Mesendoderm (in vitro differentiated cells): ENCODE results near the gene GDF9.

Experiments
- DNase-seq: peaks from one replicate; pipeline ENCODE4 v3.0.0; 2013
- H2AK5ac ChIP-seq: 2 replicates; pipeline ENCODE4 v1.6.1; 2013; ENCODE audit warnings: low read length, inconsistent platforms
- H2BK120ac ChIP-seq: 2 replicates; pipeline ENCODE4 v1.6.1; 2013; ENCODE audit warnings: low read depth, mild to moderate bottlenecking, low read length, moderate library complexity, mixed read lengths
- H2BK15ac ChIP-seq: replicated peaks from 2 replicates; pipeline ENCODE4 v1.6.1; 2013; ENCODE audit warnings: low read depth, mild to moderate bottlenecking, moderate library complexity
- H2BK5ac ChIP-seq: 2 replicates; pipeline ENCODE4 v1.6.1; 2013; ENCODE audit warnings: low read length, inconsistent platforms
- H3K18ac ChIP-seq: 2 replicates; pipeline ENCODE4 v1.6.1; 2013; ENCODE audit warnings: mild to moderate bottlenecking, low read length, mixed read lengths
- H3K23ac ChIP-seq: one replicate; pipeline ENCODE4 v1.6.1; 2013; ENCODE audit warnings: low read length
- H3K27ac ChIP-seq: 2 replicates; pipeline ENCODE4 v1.5.1; 2013; ENCODE audit warnings: low read depth, mild to moderate bottlenecking, inconsistent platforms, low read length, moderate library complexity
- H3K27me3 ChIP-seq: 2 replicates; pipeline ENCODE4 v1.6.1; 2013; ENCODE audit warnings: low read length, control low read depth, mild to moderate bottlenecking, inconsistent platforms; ENCODE audit not compliant: insufficient read depth, poor library complexity
- H3K36me3 ChIP-seq: 2 replicates; pipeline ENCODE4 v1.6.1; 2013; ENCODE audit warnings: low read length, inconsistent platforms; ENCODE audit not compliant: control insufficient read depth, insufficient read depth
- H3K4ac ChIP-seq: one replicate; pipeline ENCODE4 v1.6.1; 2013; ENCODE audit warnings: low read depth, mild to moderate bottlenecking, low read length, moderate library complexity
- H3K4me1 ChIP-seq: 2 replicates; pipeline ENCODE4 v1.6.1; 2013; ENCODE audit warnings: low read depth, low read length, inconsistent platforms; ENCODE audit not compliant: control insufficient read depth
- H3K4me2 ChIP-seq: 2 replicates; pipeline ENCODE4 v1.6.1; 2013; ENCODE audit warnings: low read length
- H3K4me3 ChIP-seq: 2 replicates; pipeline ENCODE4 v1.5.1; 2013; ENCODE audit warnings: mild to moderate bottlenecking, low read length
- H3K56ac ChIP-seq: one replicate; pipeline ENCODE4 v1.6.1; 2013; ENCODE audit warnings: low read length
- H3K79me1 ChIP-seq: 2 replicates; pipeline ENCODE4 v1.6.1; 2013; ENCODE audit warnings: low read length, inconsistent platforms
- H3K79me2 ChIP-seq: 2 replicates; pipeline ENCODE4 v1.6.1; 2013; ENCODE audit warnings: mild to moderate bottlenecking, low read length; ENCODE audit not compliant: control insufficient read depth, insufficient read depth
- H3K9ac ChIP-seq: 2 replicates; pipeline ENCODE4 v1.6.1; 2013; ENCODE audit warnings: low read length, inconsistent platforms
- H4K5ac ChIP-seq: one replicate; pipeline ENCODE4 v1.6.1; 2013; ENCODE audit warnings: low read length
- H4K8ac ChIP-seq: one replicate; pipeline ENCODE4 v1.6.1; 2013; ENCODE audit warnings: low read depth, mild to moderate bottlenecking, control low read depth, low read length, moderate library complexity
- WGBS: extraction: QIAGEN DNeasy Blood & Tissue Kit; methylation state at CpG from one replicate; pipeline ENCODE4 v1.1.7; 2013; ENCODE audit warnings: low lambda C conversion rate, missing lambda C conversion rate; ENCODE audit not compliant: insufficient coverage; ENCODE audit errors: extremely low coverage; 5-methylcytosine and 5-hydroxymethylcytosine counted together

GDF9 gene

DNA sequence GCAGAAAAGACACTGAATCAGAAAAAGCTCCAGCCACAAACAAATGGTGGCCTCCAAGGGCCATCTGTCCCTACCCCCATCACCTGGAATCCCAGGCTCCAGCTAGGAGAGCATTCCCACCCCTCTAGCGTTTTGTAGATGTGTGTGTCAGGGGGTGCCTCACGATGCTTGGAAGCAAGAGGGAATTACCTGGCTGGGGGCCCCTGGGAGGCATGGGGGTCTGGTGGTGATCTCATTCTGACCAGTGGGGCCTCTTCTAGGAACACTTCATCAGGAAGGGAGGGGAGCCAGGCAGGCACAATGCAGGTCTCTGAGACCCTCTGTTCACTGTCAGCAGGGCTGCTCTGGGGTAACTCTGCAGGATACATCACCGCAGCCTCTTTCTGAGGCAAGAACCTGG lies 41.8 kb downstream of the GDF9 start:
- no peak overlapping the region for H3K18ac ChIP-seq
- no peak overlapping the region for H3K23ac ChIP-seq
- H3K4me1 ChIP-seq: no peaks in the 10 kb centered on the region
- no peaks in the 10 kb centered on the region for H3K79me1 ChIP-seq
- no peak overlapping the region for H2BK5ac ChIP-seq
- no peak overlapping the region for H3K56ac ChIP-seq
- peaks cover 14% of the 10 kb centered on the region for H3K27me3 ChIP-seq
- no peak overlapping the region for H4K5ac ChIP-seq
- no peak overlapping the region for H2BK15ac ChIP-seq
- no peak overlapping the region for H2BK120ac ChIP-seq
- H3K4me2 ChIP-seq: no peak overlapping the region
- no peaks in the 10 kb centered on the region for H3K36me3 ChIP-seq
- no peak overlapping the region for H2AK5ac ChIP-seq
- no peak overlapping the region for H3K9ac ChIP-seq
- no peak overlapping the region for H3K4me3 ChIP-seq
- no peak overlapping the region for H3K4ac ChIP-seq
- no peak overlapping the region for H3K27ac ChIP-seq
- no peak overlapping the region for H4K8ac ChIP-seq
- DNase-seq: no peak
- no CpG with 5 or more reads among the region's 3 CpGs for WGBS
- no peaks in the 10 kb centered on the region for H3K79me2 ChIP-seq

DNA sequence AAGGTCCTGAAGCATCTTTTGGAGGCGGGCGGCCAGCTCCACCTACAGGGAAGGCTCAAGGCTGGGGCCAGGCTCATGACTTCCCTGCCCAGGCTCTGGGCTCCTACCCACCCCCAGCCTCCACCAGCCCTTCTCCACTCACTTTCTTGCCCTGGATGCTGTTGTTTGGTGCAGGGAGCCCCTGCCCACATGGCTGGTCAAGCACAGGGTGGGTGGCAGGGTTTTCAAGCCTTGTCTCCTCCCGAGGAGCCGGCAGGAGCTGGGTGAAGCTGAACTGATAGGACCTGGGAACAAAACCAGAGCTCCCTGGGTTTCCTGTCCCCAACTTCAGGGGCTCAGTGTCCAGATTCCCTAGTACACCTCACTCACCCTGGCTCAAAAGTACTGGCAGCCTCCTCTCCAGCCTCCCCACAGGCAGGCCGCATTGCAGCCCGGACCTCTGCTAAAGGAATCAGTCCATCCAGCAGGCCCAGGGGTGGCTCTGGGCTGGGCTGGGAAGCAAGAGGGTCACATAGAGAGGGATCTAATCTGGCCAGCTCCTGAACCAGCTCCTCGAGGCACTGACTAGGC lies 42.7 kb downstream of the GDF9 start:
- Histone ChIP-seq H3K4me2 (peak overlapping the region; percentile 76), H2AK5ac (no peak overlapping the region), H3K36me3 (no peaks in the 10 kb centered on the region), H3K23ac (no peak overlapping the region), H3K79me2 (no peaks in the 10 kb centered on the region), H4K5ac (no peak overlapping the region), H3K4me1 (no peaks in the 10 kb centered on the region), H3K27ac (no peak overlapping the region), H3K4ac (no peak overlapping the region), H2BK15ac (no peak overlapping the region), H3K79me1 (no peaks in the 10 kb centered on the region), H2BK5ac (no peak overlapping the region), H4K8ac (no peak overlapping the region), H3K9ac (peak overlapping the region; percentile 62), H3K56ac (peak overlapping the region; percentile 88), H3K27me3 (peaks cover 10% of the 10 kb centered on the region), H2BK120ac (no peak overlapping the region), H3K4me3 (no peak overlapping the region), H3K18ac (no peak overlapping the region)
- no CpG with 5 or more reads among the region's 7 CpGs for WGBS
- DNase-seq: no peak

DNA sequence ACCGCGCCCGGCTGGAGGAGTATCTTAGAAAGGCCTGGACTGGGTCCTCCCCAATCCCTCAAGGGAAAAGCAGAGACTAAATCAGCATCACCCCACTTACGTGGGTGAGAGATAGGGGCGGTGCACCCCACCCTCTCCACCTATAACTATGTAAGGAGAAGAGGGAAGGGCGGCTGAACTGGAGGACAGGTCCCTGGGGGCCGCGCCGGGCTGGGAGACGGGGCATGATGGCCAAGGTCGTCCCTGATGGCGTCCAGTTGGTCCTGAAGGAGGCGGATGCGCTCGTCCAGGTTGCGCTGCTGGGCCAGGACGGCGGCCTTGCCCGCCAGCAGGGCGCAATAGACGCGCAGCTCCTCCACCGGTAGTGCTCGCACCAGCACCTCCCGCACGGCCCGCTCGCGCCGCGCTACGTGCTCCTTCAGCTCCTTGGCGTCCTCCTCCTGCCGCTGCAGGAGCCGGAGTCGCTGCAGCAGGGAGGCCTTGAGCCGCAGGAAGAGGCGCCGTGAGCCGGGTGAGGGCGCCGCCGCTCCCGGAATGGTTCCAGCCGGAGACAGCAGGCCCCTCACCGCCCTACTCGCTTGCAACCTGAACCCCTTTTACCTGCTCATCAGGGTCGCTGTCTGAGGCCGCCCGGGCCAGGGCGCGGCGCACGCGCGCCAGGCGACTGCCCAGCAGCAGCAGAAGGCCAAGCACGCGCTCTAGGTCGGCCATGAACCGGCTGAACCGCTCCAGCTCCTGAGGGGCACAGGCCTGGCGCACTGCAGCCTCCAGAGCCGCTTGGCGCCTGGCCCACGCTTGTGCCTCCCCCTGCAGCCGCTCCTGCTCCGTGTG lies 43.4 kb downstream of the GDF9 start:
- Histone ChIP-seq H3K79me1 (no peaks in the 10 kb centered on the region), H3K4me2 (peak overlapping the region; percentile 76), H3K27me3 (peaks cover 5% of the 10 kb centered on the region), H3K4ac (no peak overlapping the region), H3K79me2 (no peaks in the 10 kb centered on the region), H3K4me1 (no peaks in the 10 kb centered on the region), H3K18ac (no peak overlapping the region), H3K9ac (peak overlapping the region; percentile 62), H4K8ac (no peak overlapping the region), H2AK5ac (no peak overlapping the region), H3K23ac (no peak overlapping the region), H3K27ac (no peak overlapping the region), H3K56ac (peak overlapping the region; percentile 88), H2BK15ac (no peak overlapping the region), H3K4me3 (no peak overlapping the region), H4K5ac (no peak overlapping the region), H2BK120ac (no peak overlapping the region), H2BK5ac (no peak overlapping the region), H3K36me3 (no peaks in the 10 kb centered on the region)
- WGBS: no CpG with 5 or more reads among the region's 68 CpGs
- DNase-seq: peak; percentile 92

DNA sequence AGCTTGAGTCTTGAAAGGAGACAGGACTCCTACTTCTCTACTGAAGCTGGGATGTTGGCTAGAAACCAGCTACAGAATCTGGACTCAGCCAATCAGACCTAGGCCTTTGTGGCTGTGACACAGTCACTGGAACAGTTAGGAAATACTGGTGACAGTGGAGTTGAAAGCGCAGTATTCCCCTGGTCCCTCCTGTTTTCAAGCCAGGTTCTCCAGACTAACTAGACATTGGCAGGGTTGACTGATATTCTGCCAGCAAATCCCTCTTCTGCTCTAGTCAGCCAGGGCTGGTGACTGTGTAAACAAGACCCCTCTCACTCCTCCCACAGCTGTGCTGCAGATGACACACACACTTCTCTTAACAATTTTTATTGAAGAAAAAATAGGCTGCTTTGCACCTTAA lies 44.5 kb downstream of the GDF9 start:
- Histone ChIP-seq H2BK5ac (no peak overlapping the region), H2BK120ac (no peak overlapping the region), H3K27me3 (peaks cover 3% of the 10 kb centered on the region), H2BK15ac (no peak overlapping the region), H3K36me3 (no peaks in the 10 kb centered on the region), H3K79me1 (no peaks in the 10 kb centered on the region), H3K56ac (no peak overlapping the region), H3K18ac (no peak overlapping the region), H3K4me2 (no peak overlapping the region), H3K79me2 (no peaks in the 10 kb centered on the region), H3K4me1 (no peaks in the 10 kb centered on the region), H3K4ac (no peak overlapping the region), H3K4me3 (no peak overlapping the region), H3K23ac (no peak overlapping the region), H4K5ac (no peak overlapping the region), H4K8ac (no peak overlapping the region), H2AK5ac (no peak overlapping the region), H3K9ac (no peak overlapping the region), H3K27ac (no peak overlapping the region)
- no peak for DNase-seq
- no CpG with 5 or more reads among the region's 1 CpG for whole genome bisulfite sequencing

DNA sequence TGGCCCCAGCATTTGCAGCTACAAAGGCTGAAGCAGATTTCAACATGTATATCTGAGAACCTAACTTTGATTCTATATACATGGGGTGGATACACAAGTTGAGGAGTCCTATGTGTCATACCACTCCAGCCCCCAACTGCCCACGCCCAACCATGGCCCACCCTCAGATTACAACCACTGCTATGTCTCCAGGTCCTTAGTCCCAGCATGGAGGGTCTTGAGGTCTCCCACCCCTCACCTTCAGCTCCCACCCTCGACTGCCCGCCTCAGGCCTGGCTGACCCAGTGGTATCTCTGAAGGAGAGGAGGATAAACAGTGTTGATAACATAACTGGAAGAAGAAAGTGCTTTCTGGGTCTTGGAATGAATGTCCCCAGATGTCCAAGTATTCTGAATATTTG lies 44.9 kb downstream of the GDF9 start:
- Histone ChIP-seq H3K79me2 (no peaks in the 10 kb centered on the region), H2AK5ac (no peak overlapping the region), H2BK15ac (no peak overlapping the region), H4K5ac (no peak overlapping the region), H3K9ac (no peak overlapping the region), H2BK5ac (no peak overlapping the region), H3K4me2 (no peak overlapping the region), H3K27me3 (peaks cover under 1% of the 10 kb centered on the region), H3K56ac (no peak overlapping the region), H3K27ac (no peak overlapping the region), H3K4me3 (no peak overlapping the region), H4K8ac (no peak overlapping the region), H3K18ac (no peak overlapping the region), H3K4me1 (no peaks in the 10 kb centered on the region), H3K4ac (no peak overlapping the region), H2BK120ac (no peak overlapping the region), H3K36me3 (no peaks in the 10 kb centered on the region), H3K23ac (no peak overlapping the region), H3K79me1 (no peaks in the 10 kb centered on the region)
- WGBS: no CpG with 5 or more reads among the region's 3 CpGs
- no peak for DNase-seq
